ENCODE data around the gene HIP1. TPM values are rescaled to one million over a fixed set of nuclear protein-coding genes. Genes with fewer than 3 reads are reported as not detected.

Gene HIP1
- total RNA-seq, 2 donors from 2014 or later = 42.9 to 48.2 TPM

- no peaks in the 10 kb centered on the region for H3K9me3 ChIP-seq
- H3K4me1 ChIP-seq (ENCODE audit: control insufficient read depth in 1 of 2, low read depth in 2 of 2) = peaks cover 0 to 52% of the 10 kb centered on the region in 2 donors
- H3K27me3 ChIP-seq (replicated peaks; ENCODE audit: insufficient read depth) = no peaks in the 10 kb centered on the region
- H3K4me3 ChIP-seq = no peak overlapping the region
- DNase-seq (ENCODE audit: low spot score) (no peak), ATAC-seq (ENCODE audit: insufficient number of reproducible peaks, low FRiP score, low read depth) (no peak)
- no peak for TF ChIP-seq CTCF (IDR thresholded peaks at IDR 0.05)
- H3K36me3 ChIP-seq = no peaks in the 10 kb centered on the region
- H3K27ac ChIP-seq = no peak overlapping the region
These were observed 3.9 kb downstream of the HIP1 start for GRCh38 chr7:75734586-75735458.

- Histone ChIP-seq H3K27me3 (replicated peaks; ENCODE audit: insufficient read depth) (no peaks in the 10 kb centered on the region), H3K9me3 (no peaks in the 10 kb centered on the region), H3K4me1 (ENCODE audit: control insufficient read depth in 1 of 2, low read depth in 2 of 2) (peaks cover 8 to 58% of the 10 kb centered on the region in 2 donors), H3K27ac (peak overlapping the region; percentile 26 to 35), H3K4me3 (no peak overlapping the region), H3K36me3 (no peaks in the 10 kb centered on the region)
- no peak for TF ChIP-seq CTCF (IDR thresholded peaks at IDR 0.05)
- no peak for DNase-seq (ENCODE audit: low spot score)
- no peak for ATAC-seq (ENCODE audit: insufficient number of reproducible peaks, low FRiP score, low read depth)
These were observed 5.7 kb downstream of the HIP1 start for GRCh38 chr7:75732764-75733630.

- Histone ChIP-seq H3K4me3 (no peak overlapping the region), H3K27me3 (replicated peaks; ENCODE audit: insufficient read depth) (no peaks in the 10 kb centered on the region), H3K36me3 (no peaks in the 10 kb centered on the region), H3K4me1 (ENCODE audit: control insufficient read depth in 1 of 2, low read depth in 2 of 2) (peaks cover 11 to 57% of the 10 kb centered on the region in 2 donors), H3K9me3 (no peaks in the 10 kb centered on the region), H3K27ac (peak overlapping the region; percentile 26 to 35)
- ATAC-seq (ENCODE audit: insufficient number of reproducible peaks, low FRiP score, low read depth) (no peak), DNase-seq (ENCODE audit: low spot score) (no peak)
- no peak for TF ChIP-seq CTCF (IDR thresholded peaks at IDR 0.05)
These were observed 6.7 kb downstream of the HIP1 start for GRCh38 chr7:75732016-75732521.

GRCh38 chr7:75729851-75730274 lies 8.9 kb downstream of the HIP1 start:
- Histone ChIP-seq H3K36me3 (no peaks in the 10 kb centered on the region), H3K27ac (peak overlapping the region in 1 of 2 donors; percentile 10)

More at GRCh38 chr7:75729851-75730274, 8.9 kb downstream of the HIP1 start:
- no peak for ATAC-seq (ENCODE audit: insufficient number of reproducible peaks, low FRiP score, low read depth)
- H3K9me3 ChIP-seq = no peaks in the 10 kb centered on the region
- H3K27me3 ChIP-seq (replicated peaks; ENCODE audit: insufficient read depth) = no peaks in the 10 kb centered on the region
- TF ChIP-seq CTCF (IDR thresholded peaks at IDR 0.05) = no peak
- DNase-seq (ENCODE audit: low spot score) = no peak
- H3K4me3 ChIP-seq = no peak overlapping the region
- H3K4me1 ChIP-seq (ENCODE audit: control insufficient read depth in 1 of 2, low read depth in 2 of 2) = peaks cover 11 to 41% of the 10 kb centered on the region in 2 donors

All from thoracic aorta (tissue), 2 donors.